H9 (cell line): ENCODE data around the gene MAPK11. TPM values are rescaled to one million over a fixed set of nuclear protein-coding genes. Genes with fewer than 3 reads are reported as not detected.
A peak's percentile ranks its signal among the peaks of the same experiment; 100 is the strongest.

Source experiments
- DNase-seq: peaks from one replicate; pipeline ENCODE4 v3.0.0-alpha.2; 2017
- H2AFZ ChIP-seq: one replicate; pipeline ENCODE4 v1.6.1; 2013; ENCODE audit warnings: mild to moderate bottlenecking, low read length, control low read depth, moderate library complexity
- H2AK5ac ChIP-seq: 2 replicates; pipeline ENCODE4 v1.6.1; 2013; ENCODE audit warnings: low read length, control low read depth, mixed read lengths; ENCODE audit not compliant: insufficient read length
- H2BK120ac ChIP-seq: one replicate; pipeline ENCODE4 v1.6.1; 2013; ENCODE audit warnings: low read depth, mild to moderate bottlenecking, low read length, control low read depth, inconsistent platforms; ENCODE audit not compliant: poor library complexity, severe bottlenecking
- H2BK12ac ChIP-seq: 2 replicates; pipeline ENCODE4 v1.6.1; 2013; ENCODE audit warnings: low read length, control low read depth, mixed read lengths, low read depth; ENCODE audit not compliant: insufficient read length
- H2BK15ac ChIP-seq: 2 replicates; pipeline ENCODE4 v1.6.1; 2013; ENCODE audit warnings: low read depth, low read length, control low read depth
- H2BK20ac ChIP-seq: one replicate; pipeline ENCODE4 v1.6.1; 2013; ENCODE audit warnings: low read depth, mild to moderate bottlenecking, low read length, control low read depth, inconsistent platforms; ENCODE audit not compliant: poor library complexity, severe bottlenecking
- H2BK5ac ChIP-seq: 2 replicates; pipeline ENCODE4 v1.6.1; 2013; ENCODE audit warnings: low read length, control low read depth, mixed read lengths; ENCODE audit not compliant: insufficient read length
- H3K14ac ChIP-seq: 2 replicates; pipeline ENCODE4 v1.6.1; 2013; ENCODE audit warnings: low read length, control low read depth; ENCODE audit not compliant: insufficient read depth
- H3K18ac ChIP-seq: 2 replicates; pipeline ENCODE4 v1.6.1; 2013; ENCODE audit warnings: low read depth, mild to moderate bottlenecking, mixed read lengths, low read length, control low read depth; ENCODE audit not compliant: insufficient read length
- H3K23ac ChIP-seq: 2 replicates; pipeline ENCODE4 v1.6.1; 2013; ENCODE audit warnings: low read length, control low read depth, mixed read lengths, low read depth; ENCODE audit not compliant: insufficient read length
- H3K23me2 ChIP-seq: 2 replicates; pipeline ENCODE4 v1.6.1; 2013; ENCODE audit warnings: low read depth, mild to moderate bottlenecking, mixed read lengths, low read length, control low read depth; ENCODE audit not compliant: insufficient read length, poor library complexity, severe bottlenecking
- H3K27ac ChIP-seq: 2 replicates; pipeline ENCODE4 v1.5.1; 2013; ENCODE audit warnings: low read length, control low read depth, mixed read lengths, low read depth; ENCODE audit not compliant: insufficient read length
- H3K27me3 ChIP-seq: 2 replicates; pipeline ENCODE4 v1.6.1; 2013; ENCODE audit warnings: low read length, control low read depth, inconsistent platforms; ENCODE audit not compliant: insufficient read depth
- H3K4ac ChIP-seq: 2 replicates; pipeline ENCODE4 v1.6.1; 2013; ENCODE audit warnings: low read depth, mild to moderate bottlenecking, control low read depth, inconsistent platforms, low read length, moderate library complexity
- H3K4me1 ChIP-seq: 2 replicates; pipeline ENCODE4 v1.6.1; 2013; ENCODE audit warnings: low read length, control low read depth, inconsistent platforms; ENCODE audit not compliant: insufficient read depth
- H3K4me2 ChIP-seq: 2 replicates; pipeline ENCODE4 v1.6.1; 2013; ENCODE audit warnings: low read length, control low read depth, mixed read lengths; ENCODE audit not compliant: insufficient read length, insufficient read depth
- H3K56ac ChIP-seq: 2 replicates; pipeline ENCODE4 v1.6.1; 2013; ENCODE audit warnings: low read depth, mild to moderate bottlenecking, mixed read lengths, low read length, control low read depth; ENCODE audit not compliant: insufficient read length
- H3K79me1 ChIP-seq: 2 replicates; pipeline ENCODE4 v1.6.1; 2013; ENCODE audit warnings: low read depth, mild to moderate bottlenecking, moderate library complexity, low read length, control low read depth, inconsistent platforms; ENCODE audit not compliant: insufficient read depth, poor library complexity, severe bottlenecking
- H3K79me2 ChIP-seq: 2 replicates; pipeline ENCODE4 v1.6.1; 2013; ENCODE audit warnings: low read length, control low read depth, inconsistent platforms; ENCODE audit not compliant: insufficient read depth
- H3K9ac ChIP-seq: 2 replicates; pipeline ENCODE4 v1.6.1; 2013; ENCODE audit warnings: low read length, control low read depth, mixed read lengths; ENCODE audit not compliant: insufficient read length; ENCODE audit errors: extremely low read depth
- H3K9me3 ChIP-seq: one replicate; pipeline ENCODE4 v1.6.1; 2013; ENCODE audit warnings: low read depth, low read length, inconsistent platforms; ENCODE audit not compliant: control insufficient read depth
- H3T11ph ChIP-seq: one replicate; pipeline ENCODE4 v1.6.1; 2013; ENCODE audit warnings: mild to moderate bottlenecking, low read length, control low read depth, inconsistent platforms
- H4K20me1 ChIP-seq: one replicate; pipeline ENCODE4 v1.6.1; 2013; ENCODE audit not compliant: control insufficient read depth, insufficient read length, insufficient read depth
- H4K5ac ChIP-seq: 2 replicates; pipeline ENCODE4 v1.6.1; 2013; ENCODE audit warnings: low read depth, mild to moderate bottlenecking, mixed read lengths, low read length, control low read depth; ENCODE audit not compliant: insufficient read length
- H4K8ac ChIP-seq: replicated peaks from 2 replicates; pipeline ENCODE4 v1.6.1; 2013; ENCODE audit warnings: low read length, control low read depth, mixed read lengths, low read depth; ENCODE audit not compliant: insufficient read length
- H4K91ac ChIP-seq: 2 replicates; pipeline ENCODE4 v1.6.1; 2013; ENCODE audit warnings: low read depth, mild to moderate bottlenecking, moderate library complexity, mixed read lengths, low read length, control low read depth; ENCODE audit not compliant: insufficient read length
- H3K27ac Mint-ChIP-seq, 3 experiments: 2 replicates in 2 of 3; 3 replicates in 1 of 3; pipeline ENCODE4 v1.8.0; 2020 to 2021; ENCODE audit warnings: mixed read lengths in 3 of 3, mild to moderate bottlenecking in 1 of 3, moderate library complexity in 1 of 3
- H3K27me3 Mint-ChIP-seq: 2 replicates; pipeline ENCODE4 v1.8.0; 2021; ENCODE audit warnings: low read depth, mild to moderate bottlenecking, moderate library complexity, mixed read lengths
- H3K36me3 Mint-ChIP-seq, 3 experiments: 2 replicates in 2 of 3; 3 replicates in 1 of 3; pipeline ENCODE4 v1.8.0; 2020 to 2021; ENCODE audit warnings: low read depth in 3 of 3, mixed read lengths in 3 of 3; ENCODE audit not compliant: insufficient read depth in 1 of 3
- H3K4me1 Mint-ChIP-seq, 2 experiments: 2 replicates each; pipeline ENCODE4 v1.8.0; 2020; ENCODE audit warnings: mixed read lengths in 2 of 2
- H3K4me3 Mint-ChIP-seq, 2 experiments: 2 replicates in 1 of 2; 3 replicates in 1 of 2; pipeline ENCODE4 v1.8.0; 2020 to 2021; ENCODE audit warnings: mild to moderate bottlenecking in 2 of 2, mixed read lengths in 2 of 2, moderate library complexity in 1 of 2
- H3K9me3 Mint-ChIP-seq, 2 experiments: 2 replicates in 1 of 2; 3 replicates in 1 of 2; pipeline ENCODE4 v1.8.0; 2020; ENCODE audit warnings: mild to moderate bottlenecking in 2 of 2, mixed read lengths in 2 of 2, moderate library complexity in 1 of 2
- WGBS: extraction: QIAGEN DNeasy Blood & Tissue Kit; methylation state at CpG from one replicate; pipeline ENCODE4 v1.1.7; 2013; ENCODE audit warnings: missing lambda C conversion rate, low lambda C conversion rate, mixed read lengths; ENCODE audit not compliant: insufficient read length; ENCODE audit errors: extremely low coverage; 5-methylcytosine and 5-hydroxymethylcytosine counted together
- total RNA-seq: library from RNA; stranded (reverse); gene quantifications from 2 replicates; pipeline ENCODE4 v1.2.1, GENCODE V29; 2021
- TF ChIP-seq, protein P1 (sequence below): fragments of 200-600 bp; sonication (generic); conservative IDR thresholded peaks from 3 replicates; pipeline ENCODE4 v1.8.0; 2021; ENCODE audit warnings: antibody characterized with exemption, mild to moderate bottlenecking

The MAPK11 gene
- total RNA-seq, 1 experiment from 2014 or later: 1.5 TPM

DNA sequence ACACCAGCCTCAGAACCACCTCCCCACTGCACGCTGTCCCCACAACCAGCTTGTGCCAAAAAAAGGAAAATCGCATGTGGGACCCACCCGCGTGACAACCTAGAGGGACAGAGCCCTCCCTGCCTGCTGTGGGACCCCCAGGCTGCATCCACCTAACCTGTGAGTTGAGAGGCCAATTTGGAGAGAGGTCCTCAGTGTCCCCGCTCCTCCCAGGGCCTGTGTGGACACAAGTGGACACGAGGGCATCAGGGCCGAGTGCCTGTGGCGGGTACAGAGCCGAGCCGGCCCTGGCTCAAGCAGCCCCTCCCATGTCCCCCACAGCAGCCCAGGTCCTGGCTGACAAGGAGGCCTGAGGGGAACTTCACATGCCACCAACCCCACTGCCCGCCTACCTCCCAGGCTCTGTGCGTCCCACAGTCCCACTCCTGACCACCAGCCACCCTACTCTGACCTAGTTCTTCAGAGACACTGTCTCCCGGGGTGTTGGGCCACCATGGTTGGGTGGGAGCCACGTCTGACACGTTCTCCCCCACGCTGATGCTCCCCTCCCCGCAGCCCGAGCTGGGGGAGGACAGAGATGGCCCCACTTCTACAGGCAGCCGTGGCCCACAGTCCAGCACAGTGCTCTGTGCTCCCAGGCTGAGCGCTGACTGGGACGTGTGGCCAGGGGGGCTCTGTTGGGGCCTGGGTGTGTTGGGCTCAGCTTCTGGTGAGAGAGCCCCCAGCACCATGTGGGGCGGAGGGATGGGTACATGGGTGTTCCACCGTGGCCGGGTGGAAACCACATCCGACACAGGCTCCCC is 50.2 kb downstream of the MAPK11 start:
- H3K27ac Mint-ChIP-seq: peak overlapping the region in 1 of 3 experiments; percentile 81; a peak in 2 of 7 replicates
- Histone ChIP-seq H3K4ac (no peak overlapping the region), H4K8ac (no peak overlapping the region), H2BK5ac (no peak overlapping the region), H3K9ac (no peak overlapping the region), H4K91ac (no peak overlapping the region), H3K79me2 (0 out of 2 replicates have a peak, but pooled peaks cover under 1% of the 10 kb centered on the region), H3K14ac (no peak overlapping the region), H2BK120ac (no peak overlapping the region), H3K18ac (no peak overlapping the region), H3T11ph (no peak overlapping the region), H3K27ac (no peak overlapping the region), H2BK15ac (no peak overlapping the region), H2AK5ac (no peak overlapping the region), H2AFZ (no peak overlapping the region), H3K79me1 (no peaks in the 10 kb centered on the region), H2BK20ac (no peak overlapping the region), H3K4me2 (no peak overlapping the region), H3K23me2 (no peaks in the 10 kb centered on the region), H2BK12ac (no peak overlapping the region), H3K9me3 (no peaks in the 10 kb centered on the region), H4K20me1 (peaks cover 3% of the 10 kb centered on the region), H3K56ac (no peak overlapping the region), H3K4me1 (no peaks in the 10 kb centered on the region), H3K27me3 (no peaks in the 10 kb centered on the region), H4K5ac (no peak overlapping the region), H3K23ac (no peak overlapping the region)
- WGBS: no CpG with 5 or more reads among the region's 25 CpGs
- peaks cover 5 to 9% of the 10 kb centered on the region in 2 experiments for H3K4me1 Mint-ChIP-seq
- TF ChIP-seq, protein P1, sequence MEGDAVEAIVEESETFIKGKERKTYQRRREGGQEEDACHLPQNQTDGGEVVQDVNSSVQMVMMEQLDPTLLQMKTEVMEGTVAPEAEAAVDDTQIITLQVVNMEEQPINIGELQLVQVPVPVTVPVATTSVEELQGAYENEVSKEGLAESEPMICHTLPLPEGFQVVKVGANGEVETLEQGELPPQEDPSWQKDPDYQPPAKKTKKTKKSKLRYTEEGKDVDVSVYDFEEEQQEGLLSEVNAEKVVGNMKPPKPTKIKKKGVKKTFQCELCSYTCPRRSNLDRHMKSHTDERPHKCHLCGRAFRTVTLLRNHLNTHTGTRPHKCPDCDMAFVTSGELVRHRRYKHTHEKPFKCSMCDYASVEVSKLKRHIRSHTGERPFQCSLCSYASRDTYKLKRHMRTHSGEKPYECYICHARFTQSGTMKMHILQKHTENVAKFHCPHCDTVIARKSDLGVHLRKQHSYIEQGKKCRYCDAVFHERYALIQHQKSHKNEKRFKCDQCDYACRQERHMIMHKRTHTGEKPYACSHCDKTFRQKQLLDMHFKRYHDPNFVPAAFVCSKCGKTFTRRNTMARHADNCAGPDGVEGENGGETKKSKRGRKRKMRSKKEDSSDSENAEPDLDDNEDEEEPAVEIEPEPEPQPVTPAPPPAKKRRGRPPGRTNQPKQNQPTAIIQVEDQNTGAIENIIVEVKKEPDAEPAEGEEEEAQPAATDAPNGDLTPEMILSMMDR: no peak
- peaks cover 22 to 81% (median 63%) of the 10 kb centered on the region in 3 experiments for H3K36me3 Mint-ChIP-seq
- no peaks in the 10 kb centered on the region for H3K27me3 Mint-ChIP-seq
- H3K9me3 Mint-ChIP-seq: no peaks in the 10 kb centered on the region
- H3K4me3 Mint-ChIP-seq: no peak overlapping the region
- no peak for DNase-seq
